Renal cortex interstitium (tissue), 11 donors: ENCODE data around the gene ITGAL. TPM values are rescaled to one million over a fixed set of nuclear protein-coding genes. Genes with fewer than 3 reads are reported as not detected.
A peak's percentile ranks its signal among the peaks of the same experiment; 100 is the strongest.
"Not testable (repeated sequence)": the region's sequence is repeated elsewhere in the genome, so short reads cannot be mapped to it uniquely, and the experiment has no call there.

Experiments used
- DNase-seq, 11 donors: peaks; one replicate each; pipeline ENCODE4 v3.0.0-alpha.2; 2013; ENCODE audit warnings: low read depth in 9 of 11, low spot score in 4 of 11; ENCODE audit errors: extremely low read depth in 1 of 11
- polyA plus RNA-seq, 3 donors: library from polyadenylated mRNA; unstranded; fragments of 120-200 nt; gene quantifications; one replicate each; pipeline ENCODE4 v1.2.1, GENCODE V29; 2013; ENCODE audit not compliant: insufficient read length in 3 of 3

Gene ITGAL
- polyA plus RNA-seq, 3 donors: 1.9 to 2.9 (median 2.6) TPM

- peak; percentile 76 to 93 (median 89) for DNase-seq
Measured at GRCh38 chr16:30534368-30535105, 62.0 kb downstream of the ITGAL start, which contains the start of gene ZNF747. ZNF747 (minus strand) TSS chr16:30534858; CDS start chr16:30534679, 179 bp downstream.

- DNase-seq: no peak
Measured at GRCh38 chr16:30535106-30535776, 62.7 kb downstream of the ITGAL start.

- peak in 6 of 11 donors; percentile 49 to 69 (median 61) for DNase-seq
Measured at GRCh38 chr16:30535777-30536190, 63.2 kb downstream of the ITGAL start.

- DNase-seq: not testable (repeated sequence)
Measured at GRCh38 chr16:30536391-30537024, 64.0 kb downstream of the ITGAL start.

- no peak for DNase-seq
Measured at GRCh38 chr16:30539000-30539964, 66.7 kb downstream of the ITGAL start.

GRCh38 chr16:30539986-30540526, 67.5 kb downstream of the ITGAL start:
- not testable (repeated sequence) for DNase-seq

- DNase-seq: not testable (repeated sequence)
Measured at GRCh38 chr16:30540916-30541464, 68.4 kb downstream of the ITGAL start.

GRCh38 chr16:30541502-30542329, 69.2 kb downstream of the ITGAL start:
- DNase-seq: no peak

- no peak for DNase-seq
Measured at GRCh38 chr16:30543067-30543466, 70.5 kb downstream of the ITGAL start.

- no peak for DNase-seq
Measured at GRCh38 chr16:30546115-30546514, 73.6 kb downstream of the ITGAL start.

GRCh38 chr16:30548416-30549253, 76.1 kb downstream of the ITGAL start:
- no peak for DNase-seq

- no peak for DNase-seq
Measured at GRCh38 chr16:30551781-30552180, 79.2 kb downstream of the ITGAL start.

- DNase-seq: no peak
Measured at GRCh38 chr16:30552956-30553355, 80.4 kb downstream of the ITGAL start.

GRCh38 chr16:30553393-30553899, 80.9 kb downstream of the ITGAL start:
- DNase-seq: no peak

GRCh38 chr16:30554557-30555314, 82.2 kb downstream of the ITGAL start:
- no peak for DNase-seq
